Gastrocnemius medialis (tissue), 4 donors: ENCODE measurements around the gene SLC7A6.

Experiments used
- POLR2A ChIP-seq, 2 donors: fragments of 450-650 bp; IDR thresholded peaks; one replicate each; pipeline ENCODE4 v1.6.1; 2017; ENCODE audit warnings: antibody characterized with exemption in 2 of 2, mild to moderate bottlenecking in 2 of 2, moderate library complexity in 2 of 2
- TF ChIP-seq, protein P1 (sequence below), 5 experiments: fragments of 450-650 bp in 3 of 5; fragments of 200-600 bp in 2 of 5; sonication (generic) in 2 of 5; IDR thresholded peaks in 4 of 5; conservative IDR thresholded peaks in 1 of 5; 1 replicate in 4 of 5; 2 replicates in 1 of 5; pipeline ENCODE4 v1.5.1; 2016 to 2019; ENCODE audit warnings: antibody characterized with exemption in 5 of 5, mild to moderate bottlenecking in 3 of 5, moderate library complexity in 3 of 5

DNA sequence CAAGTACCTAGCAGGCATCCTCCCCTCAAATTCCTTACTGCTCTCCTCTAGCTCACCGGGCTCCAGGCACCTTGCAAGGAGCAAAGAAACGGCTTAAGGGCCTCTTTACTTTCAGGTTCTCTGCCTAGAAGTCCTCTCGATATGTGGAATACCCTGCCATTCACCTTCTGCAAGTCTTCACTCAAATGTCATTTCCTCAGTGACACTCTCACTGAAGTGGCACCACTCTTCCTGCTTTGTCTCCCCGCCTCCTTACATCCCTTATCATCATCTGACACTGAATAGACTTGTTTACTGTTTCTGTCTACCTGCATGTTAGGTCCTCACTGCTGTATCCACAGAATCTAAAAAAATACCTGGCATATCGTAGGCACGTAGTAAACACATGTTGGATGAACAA, 45.5 kb downstream of the SLC7A6 start:
- TF ChIP-seq, protein P1, sequence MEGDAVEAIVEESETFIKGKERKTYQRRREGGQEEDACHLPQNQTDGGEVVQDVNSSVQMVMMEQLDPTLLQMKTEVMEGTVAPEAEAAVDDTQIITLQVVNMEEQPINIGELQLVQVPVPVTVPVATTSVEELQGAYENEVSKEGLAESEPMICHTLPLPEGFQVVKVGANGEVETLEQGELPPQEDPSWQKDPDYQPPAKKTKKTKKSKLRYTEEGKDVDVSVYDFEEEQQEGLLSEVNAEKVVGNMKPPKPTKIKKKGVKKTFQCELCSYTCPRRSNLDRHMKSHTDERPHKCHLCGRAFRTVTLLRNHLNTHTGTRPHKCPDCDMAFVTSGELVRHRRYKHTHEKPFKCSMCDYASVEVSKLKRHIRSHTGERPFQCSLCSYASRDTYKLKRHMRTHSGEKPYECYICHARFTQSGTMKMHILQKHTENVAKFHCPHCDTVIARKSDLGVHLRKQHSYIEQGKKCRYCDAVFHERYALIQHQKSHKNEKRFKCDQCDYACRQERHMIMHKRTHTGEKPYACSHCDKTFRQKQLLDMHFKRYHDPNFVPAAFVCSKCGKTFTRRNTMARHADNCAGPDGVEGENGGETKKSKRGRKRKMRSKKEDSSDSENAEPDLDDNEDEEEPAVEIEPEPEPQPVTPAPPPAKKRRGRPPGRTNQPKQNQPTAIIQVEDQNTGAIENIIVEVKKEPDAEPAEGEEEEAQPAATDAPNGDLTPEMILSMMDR (IDR thresholded peaks at IDR 0.05 in 4 of 5, conservative IDR thresholded peaks at IDR 0.05 in 1 of 5) = no peak
- no peak for TF ChIP-seq POLR2A (IDR thresholded peaks at IDR 0.05)
